Breast epithelium (tissue), 4 donors: Measurements from ENCODE around the gene SLC10A2. TPM values are rescaled to one million over a fixed set of nuclear protein-coding genes. Genes with fewer than 3 reads are reported as not detected.

ENCODE experiments used
- DNase-seq, 2 donors: peaks; one replicate each; pipeline ENCODE4 v3.0.0-alpha.2; 2019; ENCODE audit warnings: low spot score in 2 of 2
- H3K27ac ChIP-seq, 2 donors: fragments of 200-600 bp; sonication (generic) in 1 of 2; one replicate each; pipeline ENCODE4 v1.5.1; 2016 to 2019; ENCODE audit warnings: mild to moderate bottlenecking in 1 of 2
- H3K27me3 ChIP-seq, 2 donors: fragments of 200-600 bp; sonication (generic) in 1 of 2; one replicate each; pipeline versions ENCODE4 v1.5.1 to v1.6.0; 2017 to 2019; ENCODE audit warnings: control low read depth in 1 of 2, mild to moderate bottlenecking in 1 of 2
- H3K36me3 ChIP-seq: fragments of 200-600 bp; one replicate; pipeline ENCODE4 v1.5.1; 2019
- H3K4me1 ChIP-seq, 2 donors: fragments of 200-600 bp; sonication (generic); one replicate each; pipeline ENCODE4 v1.5.1; 2016 to 2019; ENCODE audit warnings: control low read depth in 1 of 2
- H3K4me3 ChIP-seq, 3 donors: fragments of 200-600 bp; sonication (generic); 1 replicate in 2 of 3; 2 replicates in 1 of 3; pipeline ENCODE4 v1.5.1; 2016 to 2019; ENCODE audit warnings: mild to moderate bottlenecking in 3 of 3, moderate library complexity in 2 of 3
- H3K9me3 ChIP-seq, 2 donors: fragments of 200-600 bp; sonication (generic) in 1 of 2; one replicate each; pipeline ENCODE4 v1.5.1; 2016 to 2019; ENCODE audit warnings: control low read depth in 1 of 2
- POLR2A ChIP-seq: fragments of 450-650 bp; IDR thresholded peaks from one replicate; pipeline ENCODE4 v1.6.1; 2016; ENCODE audit warnings: antibody characterized with exemption, mild to moderate bottlenecking, moderate library complexity
- POLR2AphosphoS5 ChIP-seq, 3 donors: sonication (generic); formaldehyde crosslinking; IDR thresholded peaks; one replicate each; pipeline ENCODE4 v1.6.1; 2017; ENCODE audit warnings: antibody characterized with exemption in 3 of 3
- intact Hi-C: fragments of 100-400 bp; cut with DNase I; formaldehyde crosslinking; loops from one replicate; pipeline ENCODE4 v1.15.1; 2023; ENCODE audit warnings: low total_unique reads
- total RNA-seq, 3 donors: library from RNA; depleted of rRNA; stranded (reverse); fragments of >200 nt; gene quantifications; one replicate each; pipeline ENCODE4 v1.1.0, GENCODE V29; 2016
- TF ChIP-seq, protein P1 (sequence below), 3 donors: fragments of 450-650 bp; IDR thresholded peaks; one replicate each; pipeline ENCODE4 v1.5.1; 2016 to 2017; ENCODE audit warnings: antibody characterized with exemption in 3 of 3, mild to moderate bottlenecking in 3 of 3, moderate library complexity in 3 of 3

Gene SLC10A2
- total RNA-seq, 3 donors from 2014 or later: 0.33 TPM; not detected in 2

GRCh38 chr13:103068836-103069235 lies 2.6 kb upstream of the SLC10A2 start:
- intact Hi-C loops: no loop called here
- H3K4me1 ChIP-seq: no peaks in the 10 kb centered on the region
- no peaks in the 10 kb centered on the region for H3K27me3 ChIP-seq
- no peak overlapping the region for H3K27ac ChIP-seq
- H3K36me3 ChIP-seq: no peaks in the 10 kb centered on the region
- DNase-seq: no peak
- H3K9me3 ChIP-seq: no peaks in the 10 kb centered on the region
- no peak for TF ChIP-seq POLR2A
- no peak for TF ChIP-seq POLR2AphosphoS5 (IDR thresholded peaks at IDR 0.05)
- TF ChIP-seq, protein P1, sequence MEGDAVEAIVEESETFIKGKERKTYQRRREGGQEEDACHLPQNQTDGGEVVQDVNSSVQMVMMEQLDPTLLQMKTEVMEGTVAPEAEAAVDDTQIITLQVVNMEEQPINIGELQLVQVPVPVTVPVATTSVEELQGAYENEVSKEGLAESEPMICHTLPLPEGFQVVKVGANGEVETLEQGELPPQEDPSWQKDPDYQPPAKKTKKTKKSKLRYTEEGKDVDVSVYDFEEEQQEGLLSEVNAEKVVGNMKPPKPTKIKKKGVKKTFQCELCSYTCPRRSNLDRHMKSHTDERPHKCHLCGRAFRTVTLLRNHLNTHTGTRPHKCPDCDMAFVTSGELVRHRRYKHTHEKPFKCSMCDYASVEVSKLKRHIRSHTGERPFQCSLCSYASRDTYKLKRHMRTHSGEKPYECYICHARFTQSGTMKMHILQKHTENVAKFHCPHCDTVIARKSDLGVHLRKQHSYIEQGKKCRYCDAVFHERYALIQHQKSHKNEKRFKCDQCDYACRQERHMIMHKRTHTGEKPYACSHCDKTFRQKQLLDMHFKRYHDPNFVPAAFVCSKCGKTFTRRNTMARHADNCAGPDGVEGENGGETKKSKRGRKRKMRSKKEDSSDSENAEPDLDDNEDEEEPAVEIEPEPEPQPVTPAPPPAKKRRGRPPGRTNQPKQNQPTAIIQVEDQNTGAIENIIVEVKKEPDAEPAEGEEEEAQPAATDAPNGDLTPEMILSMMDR (IDR thresholded peaks at IDR 0.05): no peak
- H3K4me3 ChIP-seq: no peak overlapping the region

GRCh38 chr13:103067751-103068555 lies 1.7 kb upstream of the SLC10A2 start:
- Histone ChIP-seq H3K36me3 (no peaks in the 10 kb centered on the region), H3K27ac (no peak overlapping the region), H3K27me3 (no peaks in the 10 kb centered on the region), H3K4me1 (no peaks in the 10 kb centered on the region), H3K4me3 (no peak overlapping the region), H3K9me3 (no peaks in the 10 kb centered on the region)
- no peak for DNase-seq
- TF ChIP-seq POLR2A (no peak), POLR2AphosphoS5 (IDR thresholded peaks at IDR 0.05) (no peak)
- TF ChIP-seq, protein P1 (IDR thresholded peaks at IDR 0.05): no peak
- intact Hi-C loops: no loop called here

DNA sequence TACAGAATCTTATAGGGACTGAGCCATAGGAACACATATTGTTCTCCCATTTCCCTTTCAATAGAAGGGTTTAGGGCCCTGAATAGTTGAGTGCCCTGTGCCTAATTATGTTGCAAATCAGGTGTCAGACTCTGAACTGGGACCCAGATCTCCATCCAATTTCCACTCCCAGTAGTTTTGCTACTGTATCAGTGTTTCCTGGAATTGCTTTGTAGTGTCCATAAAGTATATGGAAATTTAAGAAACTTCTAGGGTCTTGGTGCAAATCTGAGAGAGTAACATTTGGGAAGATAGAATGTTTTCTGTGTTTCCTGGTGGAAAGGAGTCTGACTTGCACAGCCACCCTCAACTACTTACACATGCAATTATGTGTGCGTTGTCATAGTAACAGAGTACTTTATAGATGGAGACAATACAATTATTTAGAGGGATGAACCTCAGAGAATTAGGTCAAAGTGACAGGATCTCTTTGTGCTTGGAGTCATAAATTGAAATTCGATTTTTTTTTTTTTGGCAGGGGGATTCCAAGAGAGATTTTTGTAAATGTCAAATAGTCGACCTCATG lies 646 bp upstream of the SLC10A2 start:
- Histone ChIP-seq H3K4me1 (no peaks in the 10 kb centered on the region), H3K36me3 (no peaks in the 10 kb centered on the region), H3K27ac (no peak overlapping the region), H3K27me3 (no peaks in the 10 kb centered on the region), H3K9me3 (no peaks in the 10 kb centered on the region), H3K4me3 (no peak overlapping the region)
- DNase-seq: no peak
- intact Hi-C loops: no loop called here
- TF ChIP-seq POLR2AphosphoS5 (IDR thresholded peaks at IDR 0.05): no peak
- TF ChIP-seq, protein P1 (IDR thresholded peaks at IDR 0.05): no peak
- no peak for TF ChIP-seq POLR2A

DNA sequence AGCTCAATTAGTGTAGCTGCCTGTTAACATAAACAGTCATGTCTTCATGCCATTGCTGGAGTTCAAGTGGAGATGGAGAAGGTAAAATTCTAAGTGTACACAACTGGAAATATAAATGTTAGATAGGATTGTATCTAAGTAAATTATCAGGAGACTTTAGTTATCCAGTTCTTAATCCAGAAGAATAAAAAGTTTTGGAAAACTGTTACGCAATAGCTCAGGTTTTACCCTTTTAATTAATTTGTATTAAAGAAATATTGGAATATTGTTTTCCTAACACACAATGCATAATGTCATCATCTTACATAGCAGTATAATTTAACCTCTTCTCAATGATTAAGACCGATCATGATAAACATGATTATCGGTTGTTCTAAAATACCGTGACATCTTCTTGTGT lies 2.8 kb downstream of the SLC10A2 start:
- Histone ChIP-seq H3K4me1 (no peaks in the 10 kb centered on the region), H3K9me3 (no peaks in the 10 kb centered on the region), H3K27ac (no peak overlapping the region), H3K27me3 (no peaks in the 10 kb centered on the region), H3K4me3 (no peak overlapping the region), H3K36me3 (no peaks in the 10 kb centered on the region)
- no peak for DNase-seq
- no peak for TF ChIP-seq POLR2AphosphoS5 (IDR thresholded peaks at IDR 0.05)
- TF ChIP-seq, protein P1 (IDR thresholded peaks at IDR 0.05): no peak
- no peak for TF ChIP-seq POLR2A
- intact Hi-C loops: no loop called here

GRCh38 chr13:103062079-103062478 lies 4.1 kb downstream of the SLC10A2 start:
- TF ChIP-seq POLR2AphosphoS5 (IDR thresholded peaks at IDR 0.05) (no peak), POLR2A (no peak)
- TF ChIP-seq, protein P1 (IDR thresholded peaks at IDR 0.05): no peak
- no peak overlapping the region for H3K27ac ChIP-seq
- no peak for DNase-seq
- no peaks in the 10 kb centered on the region for H3K4me1 ChIP-seq
- no peaks in the 10 kb centered on the region for H3K36me3 ChIP-seq
- no peaks in the 10 kb centered on the region for H3K27me3 ChIP-seq
- intact Hi-C loops: no loop called here
- peaks cover 0 to 3% of the 10 kb centered on the region in 2 donors for H3K9me3 ChIP-seq
- H3K4me3 ChIP-seq: no peak overlapping the region
